ENCODE results near the gene PDZD8. TPM values are rescaled to one million over a fixed set of nuclear protein-coding genes. Genes with fewer than 3 reads are reported as not detected.
"Not testable (repeated sequence)": the region's sequence is repeated elsewhere in the genome, so short reads cannot be mapped to it uniquely, and the experiment has no call there.

Gene PDZD8
- polyA plus RNA-seq, 1 donor (not counting 4 experiments of a cell fraction or from before 2014, with no cell fraction given) = 24.3 TPM

GRCh38 chr10:117237401-117237991, 137.7 kb downstream of the PDZD8 start:
- H3K4me1 ChIP-seq (ENCODE audit: control insufficient read depth, extremely low read depth, insufficient read depth, low read length) = no peaks in the 10 kb centered on the region
- no peak for TF ChIP-seq EZH2 (IDR thresholded peaks at IDR 0.05; ENCODE audit: low read length)
- TF ChIP-seq, protein P1, sequence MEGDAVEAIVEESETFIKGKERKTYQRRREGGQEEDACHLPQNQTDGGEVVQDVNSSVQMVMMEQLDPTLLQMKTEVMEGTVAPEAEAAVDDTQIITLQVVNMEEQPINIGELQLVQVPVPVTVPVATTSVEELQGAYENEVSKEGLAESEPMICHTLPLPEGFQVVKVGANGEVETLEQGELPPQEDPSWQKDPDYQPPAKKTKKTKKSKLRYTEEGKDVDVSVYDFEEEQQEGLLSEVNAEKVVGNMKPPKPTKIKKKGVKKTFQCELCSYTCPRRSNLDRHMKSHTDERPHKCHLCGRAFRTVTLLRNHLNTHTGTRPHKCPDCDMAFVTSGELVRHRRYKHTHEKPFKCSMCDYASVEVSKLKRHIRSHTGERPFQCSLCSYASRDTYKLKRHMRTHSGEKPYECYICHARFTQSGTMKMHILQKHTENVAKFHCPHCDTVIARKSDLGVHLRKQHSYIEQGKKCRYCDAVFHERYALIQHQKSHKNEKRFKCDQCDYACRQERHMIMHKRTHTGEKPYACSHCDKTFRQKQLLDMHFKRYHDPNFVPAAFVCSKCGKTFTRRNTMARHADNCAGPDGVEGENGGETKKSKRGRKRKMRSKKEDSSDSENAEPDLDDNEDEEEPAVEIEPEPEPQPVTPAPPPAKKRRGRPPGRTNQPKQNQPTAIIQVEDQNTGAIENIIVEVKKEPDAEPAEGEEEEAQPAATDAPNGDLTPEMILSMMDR (optimal IDR thresholded peaks at IDR 0.05 in 1 of 3, IDR thresholded peaks at IDR 0.05 in 1 of 3, conservative IDR thresholded peaks at IDR 0.05 in 1 of 3; ENCODE audit: extremely low read depth in 1 of 3, insufficient read depth in 2 of 3, low read length in 3 of 3) = no peak
- H3K36me3 ChIP-seq (ENCODE audit: control insufficient read depth in 2 of 2, extremely low read depth in 1 of 2, insufficient read depth in 2 of 2, low read length in 2 of 2) = no peaks in the 10 kb centered on the region
- no peak overlapping the region for H3K4me2 ChIP-seq (ENCODE audit: control insufficient read depth, extremely low read depth, insufficient read depth, low read depth, low read length)
- no peaks in the 10 kb centered on the region for H3K79me2 ChIP-seq (ENCODE audit: control insufficient read depth, insufficient read depth, low read length)
- no peak overlapping the region for H2AFZ ChIP-seq (ENCODE audit: control insufficient read depth, low read length)
- no peaks in the 10 kb centered on the region for H4K20me1 ChIP-seq (ENCODE audit: control insufficient read depth, extremely low read depth, insufficient read depth, low read length)
- H3K9ac ChIP-seq (ENCODE audit: control insufficient read depth, extremely low read depth, insufficient read depth, low read length) = no peak overlapping the region
- no peaks in the 10 kb centered on the region for H3K9me1 ChIP-seq (ENCODE audit: control insufficient read depth, extremely low read depth, insufficient read depth, low read length)
- dilution Hi-C loops (cut with MboI; ENCODE audit: extremely low pct_ligation_motif_present, low sequenced_read_pairs) = no loop called here
- H3K27ac ChIP-seq (ENCODE audit: control insufficient read depth, insufficient read depth, low read length) = no peak overlapping the region
- no peak for DNase-seq (ENCODE audit: low read depth, low spot score)
- FAIRE-seq = no peak
- no peaks in the 10 kb centered on the region for H3K9me3 ChIP-seq (ENCODE audit: control insufficient read depth, low read depth, low read length)
- peaks cover 54% of the 10 kb centered on the region for H3K27me3 ChIP-seq (ENCODE audit: control insufficient read depth, extremely low read depth, insufficient read depth, low read length)
- H3K4me3 ChIP-seq (ENCODE audit: control insufficient read depth in 2 of 3, extremely low read depth in 1 of 3, insufficient read depth in 2 of 3, low read depth in 1 of 3, low read length in 3 of 3) = no peak overlapping the region

- H3K9ac ChIP-seq (ENCODE audit: control insufficient read depth, extremely low read depth, insufficient read depth, low read length); H3K36me3 ChIP-seq (ENCODE audit: control insufficient read depth in 2 of 2, extremely low read depth in 1 of 2, insufficient read depth in 2 of 2, low read length in 2 of 2); H3K27ac ChIP-seq (ENCODE audit: control insufficient read depth, insufficient read depth, low read length); H3K4me1 ChIP-seq (ENCODE audit: control insufficient read depth, extremely low read depth, insufficient read depth, low read length); H3K9me1 ChIP-seq (ENCODE audit: control insufficient read depth, extremely low read depth, insufficient read depth, low read length); FAIRE-seq; H3K4me3 ChIP-seq (ENCODE audit: control insufficient read depth in 2 of 3, extremely low read depth in 1 of 3, insufficient read depth in 2 of 3, low read depth in 1 of 3, low read length in 3 of 3); H4K20me1 ChIP-seq (ENCODE audit: control insufficient read depth, extremely low read depth, insufficient read depth, low read length); DNase-seq (ENCODE audit: low read depth, low spot score); H3K9me3 ChIP-seq (ENCODE audit: control insufficient read depth, low read depth, low read length); H3K4me2 ChIP-seq (ENCODE audit: control insufficient read depth, extremely low read depth, insufficient read depth, low read depth, low read length); H2AFZ ChIP-seq (ENCODE audit: control insufficient read depth, low read length); H3K79me2 ChIP-seq (ENCODE audit: control insufficient read depth, insufficient read depth, low read length); dilution Hi-C loops (cut with MboI; ENCODE audit: extremely low pct_ligation_motif_present, low sequenced_read_pairs): not testable (repeated sequence)
- H3K27me3 ChIP-seq (ENCODE audit: control insufficient read depth, extremely low read depth, insufficient read depth, low read length) = peaks cover 10% of the 10 kb centered on the region
Observed at GRCh38 chr10:117230107-117230506, 145.1 kb downstream of the PDZD8 start.

DNA sequence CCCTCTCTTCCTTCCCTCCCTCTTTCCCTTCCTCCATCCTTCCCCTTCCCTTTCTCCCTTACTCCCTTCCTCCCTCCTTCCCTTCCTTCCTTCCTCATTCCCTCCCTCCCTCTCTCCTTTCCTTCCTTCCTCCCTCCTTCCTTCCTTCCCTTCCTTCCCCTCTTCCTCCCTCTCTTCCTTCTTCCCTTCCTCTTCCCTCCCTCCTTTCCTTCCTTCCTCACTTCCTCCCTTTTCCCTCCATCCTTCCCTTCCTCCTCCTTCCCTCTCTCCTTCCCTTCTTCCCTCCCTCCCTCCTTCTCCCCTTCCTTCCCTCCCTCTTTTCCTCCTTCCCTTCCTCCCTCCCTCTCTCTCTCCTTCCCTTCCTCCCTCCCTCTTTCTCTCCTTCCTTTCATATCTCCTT, 147.0 kb downstream of the PDZD8 start:
- FAIRE-seq = no peak
- Histone ChIP-seq H2AFZ (ENCODE audit: control insufficient read depth, low read length) (no peak overlapping the region), H3K27ac (ENCODE audit: control insufficient read depth, insufficient read depth, low read length) (no peak overlapping the region), H3K4me1 (ENCODE audit: control insufficient read depth, extremely low read depth, insufficient read depth, low read length) (no peaks in the 10 kb centered on the region), H3K79me2 (ENCODE audit: control insufficient read depth, insufficient read depth, low read length) (no peaks in the 10 kb centered on the region), H3K9me1 (ENCODE audit: control insufficient read depth, extremely low read depth, insufficient read depth, low read length) (no peaks in the 10 kb centered on the region), H3K27me3 (ENCODE audit: control insufficient read depth, extremely low read depth, insufficient read depth, low read length) (peaks cover 10% of the 10 kb centered on the region), H3K4me3 (ENCODE audit: control insufficient read depth in 2 of 3, extremely low read depth in 1 of 3, insufficient read depth in 2 of 3, low read depth in 1 of 3, low read length in 3 of 3) (no peak overlapping the region), H3K9me3 (ENCODE audit: control insufficient read depth, low read depth, low read length) (no peaks in the 10 kb centered on the region), H3K4me2 (ENCODE audit: control insufficient read depth, extremely low read depth, insufficient read depth, low read depth, low read length) (no peak overlapping the region), H3K9ac (ENCODE audit: control insufficient read depth, extremely low read depth, insufficient read depth, low read length) (no peak overlapping the region), H3K36me3 (ENCODE audit: control insufficient read depth in 2 of 2, extremely low read depth in 1 of 2, insufficient read depth in 2 of 2, low read length in 2 of 2) (no peaks in the 10 kb centered on the region), H4K20me1 (ENCODE audit: control insufficient read depth, extremely low read depth, insufficient read depth, low read length) (no peaks in the 10 kb centered on the region)
- no peak for DNase-seq (ENCODE audit: low read depth, low spot score)
- dilution Hi-C loops (cut with MboI; ENCODE audit: extremely low pct_ligation_motif_present, low sequenced_read_pairs) = no loop called here
- TF ChIP-seq, protein P1 (optimal IDR thresholded peaks at IDR 0.05 in 1 of 3, IDR thresholded peaks at IDR 0.05 in 1 of 3, conservative IDR thresholded peaks at IDR 0.05 in 1 of 3; ENCODE audit: extremely low read depth in 1 of 3, insufficient read depth in 2 of 3, low read length in 3 of 3) = no peak
- TF ChIP-seq EZH2 (IDR thresholded peaks at IDR 0.05; ENCODE audit: low read length) = no peak
